ENCODE data around the gene ADAM17.

DNA sequence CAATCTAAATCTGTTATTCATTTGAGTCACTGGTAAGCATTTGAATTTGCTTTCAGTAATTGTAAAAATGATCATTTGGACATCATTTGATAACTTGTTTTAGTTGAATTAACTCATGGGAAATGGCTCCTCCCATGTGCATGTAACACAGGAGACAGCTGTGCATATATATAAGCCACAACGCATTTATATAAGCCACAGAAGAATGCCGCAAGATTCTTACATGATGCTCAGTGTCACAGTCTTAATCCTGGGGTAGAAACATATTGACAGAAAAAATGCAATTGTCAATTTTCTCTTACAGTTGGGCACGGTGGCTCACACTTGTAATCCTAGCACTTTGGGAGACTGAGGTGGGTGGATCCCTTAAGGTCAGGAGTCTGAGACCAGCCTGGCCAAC is 94.6 kb downstream of the ADAM17 start:
- TF ChIP-seq, protein P1, sequence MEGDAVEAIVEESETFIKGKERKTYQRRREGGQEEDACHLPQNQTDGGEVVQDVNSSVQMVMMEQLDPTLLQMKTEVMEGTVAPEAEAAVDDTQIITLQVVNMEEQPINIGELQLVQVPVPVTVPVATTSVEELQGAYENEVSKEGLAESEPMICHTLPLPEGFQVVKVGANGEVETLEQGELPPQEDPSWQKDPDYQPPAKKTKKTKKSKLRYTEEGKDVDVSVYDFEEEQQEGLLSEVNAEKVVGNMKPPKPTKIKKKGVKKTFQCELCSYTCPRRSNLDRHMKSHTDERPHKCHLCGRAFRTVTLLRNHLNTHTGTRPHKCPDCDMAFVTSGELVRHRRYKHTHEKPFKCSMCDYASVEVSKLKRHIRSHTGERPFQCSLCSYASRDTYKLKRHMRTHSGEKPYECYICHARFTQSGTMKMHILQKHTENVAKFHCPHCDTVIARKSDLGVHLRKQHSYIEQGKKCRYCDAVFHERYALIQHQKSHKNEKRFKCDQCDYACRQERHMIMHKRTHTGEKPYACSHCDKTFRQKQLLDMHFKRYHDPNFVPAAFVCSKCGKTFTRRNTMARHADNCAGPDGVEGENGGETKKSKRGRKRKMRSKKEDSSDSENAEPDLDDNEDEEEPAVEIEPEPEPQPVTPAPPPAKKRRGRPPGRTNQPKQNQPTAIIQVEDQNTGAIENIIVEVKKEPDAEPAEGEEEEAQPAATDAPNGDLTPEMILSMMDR (IDR thresholded peaks at IDR 0.05; ENCODE audit: insufficient read depth, low read depth, low read length): no peak
- no peak for TF ChIP-seq EZH2 (IDR thresholded peaks at IDR 0.05; ENCODE audit: insufficient read depth, low read length)

All from astrocyte (in vitro differentiated cells and primary cell).